Urinary bladder (tissue), 4 donors: Measurements from ENCODE around the gene PTPRQ. TPM values are rescaled to one million over a fixed set of nuclear protein-coding genes. Genes with fewer than 3 reads are reported as not detected.

Experiments used
- DNase-seq: peaks from one replicate; pipeline ENCODE4 v3.0.0-alpha.2; 2015; ENCODE audit errors: extremely low spot score
- H3K27ac ChIP-seq: one replicate; pipeline ENCODE4 v1.5.1; 2013; ENCODE audit warnings: low read depth, mild to moderate bottlenecking, moderate library complexity
- H3K36me3 ChIP-seq: one replicate; pipeline ENCODE4 v1.6.1; 2013; ENCODE audit warnings: mild to moderate bottlenecking, moderate library complexity; ENCODE audit not compliant: insufficient read depth
- H3K4me1 ChIP-seq: one replicate; pipeline ENCODE4 v1.6.1; 2013; ENCODE audit warnings: mild to moderate bottlenecking, moderate library complexity; ENCODE audit not compliant: insufficient read depth
- H3K4me3 ChIP-seq: one replicate; pipeline ENCODE4 v1.5.1; 2013; ENCODE audit warnings: low read depth, low read length
- WGBS: extraction: QIAGEN DNeasy Blood & Tissue Kit; methylation state at CpG from one replicate; pipeline ENCODE4 v1.1.7; 2013; 5-methylcytosine and 5-hydroxymethylcytosine counted together
- polyA plus RNA-seq: library from polyadenylated mRNA; stranded (reverse); fragments of 200-250 nt; gene quantifications from one replicate; pipeline ENCODE4 v1.2.3, GENCODE V29; 2013
- total RNA-seq: library from RNA; depleted of rRNA; stranded (reverse); fragments of >200 nt; gene quantifications from one replicate; pipeline ENCODE4 v1.2.3, GENCODE V29; 2014
- donor health status: healthy with polysubstance abuse.
- donor health status: healthy.

PTPRQ gene
- total and polyA plus RNA-seq, 2 donors = 2.2 to 16.3 TPM

GRCh38 chr12:80698256-80698655 is 254.2 kb downstream of the PTPRQ start:
- WGBS = 69% methylated on average over 7 of the region's 7 CpGs
- Histone ChIP-seq H3K4me3 (no peak overlapping the region), H3K4me1 (no peaks in the 10 kb centered on the region), H3K36me3 (no peaks in the 10 kb centered on the region), H3K27ac (no peak overlapping the region)
- DNase-seq = no peak

DNA sequence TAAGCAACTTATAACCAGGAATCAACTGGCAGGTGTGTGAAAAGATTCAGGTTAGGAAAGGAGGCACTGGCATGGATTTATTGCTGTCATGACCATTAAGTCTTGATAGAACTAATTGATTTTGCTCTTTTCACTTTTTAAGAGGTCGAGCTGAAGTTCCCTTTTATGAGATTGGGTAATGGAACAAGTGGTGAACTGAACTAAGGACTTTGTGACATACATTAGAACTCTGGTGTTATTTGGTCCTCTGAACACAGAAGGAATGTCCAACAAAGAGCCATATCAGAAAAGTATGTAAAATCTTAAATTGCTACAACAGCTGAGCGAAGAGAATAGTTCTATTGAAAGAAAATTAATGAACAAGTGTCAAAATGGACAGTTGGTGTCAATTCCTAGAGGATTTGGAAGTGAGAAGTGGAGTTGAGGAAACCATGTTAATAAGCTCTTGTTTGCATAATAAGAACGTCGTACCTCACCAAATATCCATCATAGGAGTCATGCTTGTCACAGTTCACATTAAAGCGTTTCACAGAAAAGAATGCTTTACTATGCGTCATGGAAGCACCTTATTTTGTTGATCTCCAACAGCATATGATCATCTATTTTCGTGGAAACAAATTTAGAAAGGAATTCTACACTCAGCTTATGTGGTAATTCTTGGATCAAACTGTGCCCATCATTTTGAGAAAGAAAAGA is 255.0 kb downstream of the PTPRQ start:
- 78% methylated on average over 7 of the region's 7 CpGs for WGBS
- H3K4me1 ChIP-seq = no peaks in the 10 kb centered on the region
- no peak overlapping the region for H3K27ac ChIP-seq
- no peak overlapping the region for H3K4me3 ChIP-seq
- DNase-seq = no peak
- H3K36me3 ChIP-seq = no peaks in the 10 kb centered on the region

GRCh38 chr12:80700327-80700726 is 256.3 kb downstream of the PTPRQ start:
- no peak overlapping the region for H3K4me3 ChIP-seq
- H3K27ac ChIP-seq = no peak overlapping the region
- no peaks in the 10 kb centered on the region for H3K4me1 ChIP-seq
- WGBS = 88% methylated on average over 2 of the region's 2 CpGs
- no peak for DNase-seq
- no peaks in the 10 kb centered on the region for H3K36me3 ChIP-seq

DNA sequence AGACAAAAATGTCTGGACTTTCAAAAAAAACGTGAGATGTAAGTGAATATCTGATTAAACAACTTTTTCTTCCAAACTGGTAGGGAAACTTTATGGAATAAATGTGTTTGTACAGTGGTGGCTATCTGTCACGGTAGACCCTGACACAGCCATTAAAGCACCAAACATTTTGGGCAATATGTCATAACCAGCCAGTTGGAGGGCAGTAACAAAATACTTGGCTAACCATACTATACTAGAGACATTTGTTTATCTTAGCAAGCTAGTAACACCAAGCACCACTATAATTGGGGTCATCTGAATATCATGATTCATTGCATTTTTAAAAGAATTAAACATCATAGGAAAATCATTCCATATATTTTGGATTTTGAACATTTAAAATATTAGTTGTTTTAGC is 257.4 kb downstream of the PTPRQ start:
- no peak overlapping the region for H3K4me3 ChIP-seq

DNA sequence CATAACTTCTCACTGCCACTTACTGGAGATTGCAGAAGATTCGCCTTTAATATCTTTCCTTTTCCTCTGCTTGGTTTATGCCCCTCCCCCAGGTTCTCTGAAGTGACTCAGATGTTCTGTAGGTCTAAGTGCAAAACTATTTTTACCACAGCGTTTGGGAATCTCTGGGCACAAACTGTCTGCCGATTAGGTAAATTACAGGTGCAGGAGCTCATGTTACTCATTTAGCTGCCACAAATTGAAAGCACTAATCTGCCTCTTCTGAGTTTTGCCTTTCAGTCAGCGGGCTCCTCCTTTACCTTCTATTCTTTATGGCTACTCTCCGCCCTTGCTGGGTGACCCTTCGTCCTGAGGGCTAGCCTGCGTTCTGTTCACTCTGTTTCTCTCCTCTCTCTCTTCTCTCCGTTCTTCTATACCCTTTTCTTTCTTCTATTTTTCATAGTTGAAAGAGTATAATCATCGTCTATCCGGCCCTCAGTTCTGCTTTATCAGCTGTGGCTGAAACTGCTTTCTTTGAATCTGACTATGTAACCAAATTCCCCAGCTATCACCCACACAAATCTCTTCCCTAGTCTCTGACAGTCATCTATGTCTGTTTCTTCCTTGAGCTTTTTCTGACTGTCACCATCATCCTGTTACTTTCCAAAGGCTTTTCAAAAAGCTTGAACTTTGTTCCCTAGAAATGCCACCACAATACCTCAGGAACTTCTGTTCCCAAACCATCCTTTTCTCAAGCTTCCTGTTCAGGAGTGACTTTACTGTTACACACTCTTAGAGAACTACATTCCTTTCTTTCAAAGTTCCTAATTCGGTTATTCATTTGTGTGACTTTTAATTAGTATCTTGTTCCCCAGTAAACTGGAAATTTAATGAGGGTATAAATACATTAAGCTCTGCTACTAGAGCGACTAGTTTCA is 259.1 kb downstream of the PTPRQ start:
- Histone ChIP-seq H3K4me1 (no peaks in the 10 kb centered on the region), H3K36me3 (no peaks in the 10 kb centered on the region), H3K27ac (no peak overlapping the region), H3K4me3 (no peak overlapping the region)
- DNase-seq = no peak
- 51% methylated on average over 12 of the region's 12 CpGs for WGBS

More for the DNA sequence above, 257.4 kb downstream of the PTPRQ start:
- WGBS = 57% methylated on average over 2 of the region's 2 CpGs
- H3K27ac ChIP-seq = no peak overlapping the region
- DNase-seq = no peak
- H3K4me1 ChIP-seq = no peaks in the 10 kb centered on the region
- H3K36me3 ChIP-seq = no peaks in the 10 kb centered on the region

- no peaks in the 10 kb centered on the region for H3K36me3 ChIP-seq
- H3K4me1 ChIP-seq = no peaks in the 10 kb centered on the region
- H3K4me3 ChIP-seq = no peak overlapping the region
- no peak for DNase-seq
- 86% methylated on average over 2 of the region's 2 CpGs for WGBS
- no peak overlapping the region for H3K27ac ChIP-seq
Measured at GRCh38 chr12:80704420-80704819, 260.4 kb downstream of the PTPRQ start.

GRCh38 chr12:80707126-80707829 is 263.2 kb downstream of the PTPRQ start, which contains the start of gene MYF6:
TSS of gene MYF6 (plus strand) at chr12:80707634. CDS start at chr12:80707720, 86 bp downstream.
- no peaks in the 10 kb centered on the region for H3K36me3 ChIP-seq
- WGBS = 77% methylated on average over 4 of the region's 4 CpGs
- no peaks in the 10 kb centered on the region for H3K4me1 ChIP-seq
- no peak within 1 kb of the TSS for H3K27ac ChIP-seq
- no peak for DNase-seq
- H3K4me3 ChIP-seq = no peak within 1 kb of the TSS

GRCh38 chr12:80707830-80708258 is 263.8 kb downstream of the PTPRQ start:
- Histone ChIP-seq H3K4me3 (no peak overlapping the region), H3K36me3 (no peaks in the 10 kb centered on the region), H3K27ac (no peak overlapping the region), H3K4me1 (no peaks in the 10 kb centered on the region)
- 58% methylated on average over 21 of the region's 21 CpGs for WGBS
- no peak for DNase-seq

DNA sequence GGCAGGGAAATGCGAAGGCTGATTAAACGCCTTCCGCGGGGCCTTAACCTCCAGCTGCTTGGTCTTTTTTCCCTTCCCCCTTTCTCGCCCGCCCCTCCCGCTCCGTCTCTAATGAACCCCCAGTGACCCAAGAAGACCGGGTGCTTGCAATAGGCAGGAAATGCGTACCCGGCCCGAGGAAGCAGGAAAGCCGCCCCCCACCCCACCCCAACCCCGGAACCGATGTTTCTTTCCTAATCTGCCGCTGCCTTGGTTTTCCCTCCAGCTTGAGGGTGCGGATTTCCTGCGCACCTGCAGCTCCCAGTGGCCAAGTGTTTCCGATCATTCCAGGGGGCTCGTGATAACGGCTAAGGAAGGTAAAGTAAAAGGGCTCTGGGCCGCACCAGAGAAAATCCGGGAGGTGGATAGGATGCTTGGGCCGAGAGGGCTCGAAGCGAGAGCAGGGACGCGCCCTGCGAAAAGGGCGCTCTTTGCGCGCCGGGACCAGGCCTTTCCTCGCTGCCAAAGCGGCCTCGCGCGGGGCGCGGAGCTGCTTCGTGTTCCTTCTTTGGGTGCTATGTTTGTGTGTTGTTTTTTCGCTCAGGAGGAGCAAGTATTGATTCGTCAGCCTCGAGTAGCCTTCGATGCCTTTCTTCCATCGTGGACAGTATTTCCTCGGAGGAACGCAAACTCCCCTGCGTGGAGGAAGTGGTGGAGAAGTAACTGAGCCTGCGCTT is 264.4 kb downstream of the PTPRQ start:
- Histone ChIP-seq H3K4me1 (no peaks in the 10 kb centered on the region), H3K4me3 (no peak overlapping the region), H3K36me3 (no peaks in the 10 kb centered on the region), H3K27ac (no peak overlapping the region)
- WGBS = 13% methylated on average over 50 of the region's 50 CpGs
- no peak for DNase-seq

GRCh38 chr12:80708975-80709328 is 264.9 kb downstream of the PTPRQ start:
- no peak for DNase-seq
- H3K27ac ChIP-seq = no peak overlapping the region
- no peaks in the 10 kb centered on the region for H3K36me3 ChIP-seq
- 64% methylated on average over 10 of the region's 10 CpGs for WGBS
- no peak overlapping the region for H3K4me3 ChIP-seq
- no peaks in the 10 kb centered on the region for H3K4me1 ChIP-seq

DNA sequence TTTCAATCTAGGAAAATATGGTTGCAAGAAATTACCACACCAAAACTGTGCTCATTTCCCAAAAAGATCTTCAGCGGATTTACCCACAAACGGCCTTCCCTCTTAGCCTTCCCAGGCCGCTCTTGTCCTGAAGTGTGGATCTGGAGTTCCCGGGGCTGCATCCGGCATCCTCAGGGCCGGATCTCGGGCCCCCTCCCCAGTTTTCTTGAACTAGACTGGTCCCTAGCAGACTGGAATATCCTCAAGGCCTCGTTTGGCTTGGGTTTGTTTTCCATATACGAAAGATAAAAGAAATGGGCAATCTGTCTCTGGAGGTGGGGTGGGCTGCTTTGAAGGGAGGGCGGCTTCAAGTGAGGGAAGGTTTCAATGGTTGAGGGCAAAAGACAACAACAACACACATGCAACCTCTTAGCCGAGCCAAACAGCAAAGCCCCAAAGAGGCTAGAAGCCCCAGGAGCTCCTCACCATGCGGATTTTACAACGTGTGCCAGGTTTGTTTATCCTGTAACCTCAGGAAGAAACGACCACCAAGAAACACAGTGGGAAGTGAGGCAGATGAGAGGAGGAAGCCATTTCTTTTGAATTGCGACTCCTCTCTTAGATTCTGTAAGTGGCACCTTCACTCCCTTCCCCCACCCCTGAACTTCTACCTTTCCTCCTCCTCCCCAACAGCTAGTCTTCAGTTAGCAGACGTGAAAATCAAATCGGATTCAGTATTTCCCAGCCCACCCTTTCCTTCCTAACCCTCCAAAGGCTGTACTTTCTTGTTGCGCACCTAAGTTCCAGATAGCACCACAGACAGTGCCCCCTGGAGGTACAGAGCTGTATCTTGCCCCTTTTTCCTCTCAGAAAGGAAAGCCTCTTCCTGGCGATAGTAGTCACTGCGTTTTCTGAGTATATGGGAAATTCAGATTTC is 266.0 kb downstream of the PTPRQ start:
- no peaks in the 10 kb centered on the region for H3K36me3 ChIP-seq
- no peak overlapping the region for H3K4me3 ChIP-seq
- WGBS = 78% methylated on average over 20 of the region's 20 CpGs
- no peaks in the 10 kb centered on the region for H3K4me1 ChIP-seq
- DNase-seq = no peak
- no peak overlapping the region for H3K27ac ChIP-seq

- WGBS = 92% methylated on average over 1 of the region's 1 CpG
- Histone ChIP-seq H3K4me1 (no peaks in the 10 kb centered on the region), H3K27ac (no peak overlapping the region), H3K4me3 (no peak overlapping the region), H3K36me3 (no peaks in the 10 kb centered on the region)
- no peak for DNase-seq
Measured at GRCh38 chr12:80710727-80711449, 266.9 kb downstream of the PTPRQ start.
